RWPE2 (cell line): ENCODE data around the gene CD48.
A peak's percentile ranks its signal among the peaks of the same experiment; 100 is the strongest.

Source experiments
- ATAC-seq: fragments of 200-7000 bp; cut with Tn5 transposase; 3 replicates; pipeline ENCODE4 v1.9.1; 2021; ENCODE audit warnings: low read depth
- DNase-seq: peaks from one replicate; pipeline ENCODE4 v3.0.0-alpha.2; 2020; ENCODE audit warnings: low spot score
- H3K27ac ChIP-seq: fragments of 450-650 bp; 2 replicates; pipeline ENCODE4 v1.5.1; 2017; ENCODE audit warnings: mild to moderate bottlenecking; ENCODE audit not compliant: poor library complexity, severe bottlenecking
- H3K27me3 ChIP-seq: fragments of 250-450 bp; sonication (Bioruptor Pico); 2 replicates; pipeline ENCODE4 v1.5.1; 2021; ENCODE audit warnings: mild to moderate bottlenecking, moderate library complexity; ENCODE audit not compliant: insufficient read depth, poor library complexity, severe bottlenecking
- H3K36me3 ChIP-seq: fragments of 250-450 bp; sonication (Bioruptor Pico); 2 replicates; pipeline ENCODE4 v1.5.1; 2020; ENCODE audit warnings: low read depth, mild to moderate bottlenecking, moderate library complexity
- H3K4me1 ChIP-seq: fragments of 250-450 bp; sonication (Bioruptor Pico); 2 replicates; pipeline ENCODE4 v1.5.1; 2021; ENCODE audit warnings: mild to moderate bottlenecking, moderate library complexity; ENCODE audit not compliant: insufficient read depth, poor library complexity, severe bottlenecking
- H3K4me3 ChIP-seq: fragments of 250-450 bp; sonication (Bioruptor Pico); 2 replicates; pipeline ENCODE4 v1.5.1; 2021; ENCODE audit warnings: mild to moderate bottlenecking, moderate library complexity; ENCODE audit not compliant: severe bottlenecking
- H3K9me3 ChIP-seq: fragments of 250-450 bp; sonication (Bioruptor Pico); 2 replicates; pipeline ENCODE4 v1.5.1; 2021; ENCODE audit warnings: mild to moderate bottlenecking, moderate library complexity; ENCODE audit not compliant: severe bottlenecking
- CTCF ChIP-seq: fragments of 450-650 bp; IDR thresholded peaks from one replicate; pipeline ENCODE4 v1.5.1; 2017; ENCODE audit warnings: mild to moderate bottlenecking, moderate library complexity; ENCODE audit not compliant: poor library complexity, severe bottlenecking

The CD48 gene

DNA sequence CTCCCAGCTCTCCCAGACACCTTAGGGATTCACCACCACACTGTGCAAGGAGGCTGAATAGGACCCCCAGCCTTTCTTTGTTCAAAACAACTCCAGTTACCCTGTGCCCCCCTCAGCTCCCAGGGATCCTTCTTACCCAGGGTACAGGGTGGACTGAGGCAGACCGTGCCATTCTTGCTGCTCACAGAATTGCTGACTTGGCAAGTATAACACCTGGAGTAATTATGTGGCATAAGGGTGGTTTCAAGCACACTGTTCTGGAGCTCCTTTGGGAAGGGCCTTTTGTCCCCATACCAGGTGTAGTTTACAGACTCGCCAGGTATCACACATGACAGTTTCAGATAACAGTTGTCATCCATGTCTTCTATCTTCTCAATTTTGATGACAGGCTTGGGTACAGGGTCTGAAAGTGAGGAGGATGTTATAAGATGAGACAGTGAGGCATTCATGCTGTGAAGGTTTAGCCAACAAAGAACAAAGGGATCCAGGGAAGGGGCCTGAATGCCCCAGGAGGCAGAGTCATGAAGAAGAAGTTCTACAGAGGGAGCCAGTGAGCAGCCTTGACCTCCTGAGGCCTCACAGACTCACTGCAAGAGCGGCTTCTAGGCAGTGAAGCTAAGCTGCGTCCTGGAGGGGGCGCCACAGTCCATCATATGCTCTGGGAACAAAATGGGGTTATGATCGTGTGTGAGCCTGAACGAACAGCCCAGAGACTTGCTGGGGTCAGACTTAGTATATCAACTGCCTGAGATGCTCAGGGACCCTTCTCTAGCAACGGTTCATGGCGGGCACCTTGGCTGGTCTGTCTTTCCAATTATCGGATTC is 30.3 kb downstream of the CD48 start:
- peak; percentile 29 for TF ChIP-seq CTCF
- H3K27ac ChIP-seq = no peak overlapping the region
- ATAC-seq (peak; percentile 42; the same call in 1 of the 3 replicates), DNase-seq (no peak)
- H3K4me3 ChIP-seq = no peak overlapping the region
- no peaks in the 10 kb centered on the region for H3K9me3 ChIP-seq
- H3K36me3 ChIP-seq = no peaks in the 10 kb centered on the region
- H3K4me1 ChIP-seq = no peaks in the 10 kb centered on the region
- no peaks in the 10 kb centered on the region for H3K27me3 ChIP-seq

DNA sequence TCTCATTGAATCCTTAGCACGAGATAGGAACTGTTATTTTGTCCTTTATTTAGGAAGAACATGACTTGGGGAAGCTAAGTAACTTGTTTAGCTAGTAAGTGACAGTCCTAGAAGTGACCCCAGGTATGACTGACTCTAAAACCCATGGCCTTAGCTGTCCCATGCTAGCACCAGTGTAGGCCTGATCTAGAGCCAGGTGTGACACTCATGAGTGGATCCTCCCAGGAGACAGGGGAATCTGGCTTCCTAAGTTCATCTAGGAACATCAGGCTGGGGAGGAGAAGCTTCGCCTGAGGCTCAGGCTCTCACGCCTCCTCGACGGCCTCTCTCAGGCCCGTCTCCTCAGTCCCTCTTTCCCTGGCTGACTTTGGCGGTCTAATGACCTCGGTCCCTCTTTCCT is 31.2 kb downstream of the CD48 start:
- no peak overlapping the region for H3K4me3 ChIP-seq
- no peaks in the 10 kb centered on the region for H3K9me3 ChIP-seq
- ATAC-seq (no peak), DNase-seq (no peak)
- no peaks in the 10 kb centered on the region for H3K27me3 ChIP-seq
- H3K27ac ChIP-seq = no peak overlapping the region
- TF ChIP-seq CTCF = no peak
- H3K36me3 ChIP-seq = no peaks in the 10 kb centered on the region
- H3K4me1 ChIP-seq = no peaks in the 10 kb centered on the region

DNA sequence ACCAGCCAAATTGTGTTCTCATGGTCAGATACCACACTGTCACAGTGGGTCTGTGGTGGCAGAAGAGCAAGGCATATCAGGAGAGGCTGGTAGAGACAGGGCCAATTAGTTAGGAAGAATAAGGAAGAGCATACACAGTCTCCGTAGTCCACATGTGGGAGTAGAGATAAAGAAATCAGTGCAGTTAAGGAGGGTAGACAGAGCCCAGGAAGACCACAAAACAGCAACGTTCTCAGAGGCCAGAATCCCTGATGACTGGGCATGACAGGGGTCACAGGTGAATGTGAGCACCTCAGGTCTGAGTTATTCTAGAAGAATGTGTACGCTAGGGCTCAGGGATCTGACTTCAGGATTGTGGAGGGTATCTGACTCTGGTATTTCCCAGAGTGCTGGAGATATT is 31.7 kb downstream of the CD48 start:
- Histone ChIP-seq H3K27me3 (no peaks in the 10 kb centered on the region), H3K36me3 (no peaks in the 10 kb centered on the region), H3K4me3 (no peak overlapping the region), H3K27ac (no peak overlapping the region), H3K9me3 (no peaks in the 10 kb centered on the region), H3K4me1 (no peaks in the 10 kb centered on the region)
- no peak for TF ChIP-seq CTCF
- no peak for DNase-seq
- ATAC-seq = no peak

DNA sequence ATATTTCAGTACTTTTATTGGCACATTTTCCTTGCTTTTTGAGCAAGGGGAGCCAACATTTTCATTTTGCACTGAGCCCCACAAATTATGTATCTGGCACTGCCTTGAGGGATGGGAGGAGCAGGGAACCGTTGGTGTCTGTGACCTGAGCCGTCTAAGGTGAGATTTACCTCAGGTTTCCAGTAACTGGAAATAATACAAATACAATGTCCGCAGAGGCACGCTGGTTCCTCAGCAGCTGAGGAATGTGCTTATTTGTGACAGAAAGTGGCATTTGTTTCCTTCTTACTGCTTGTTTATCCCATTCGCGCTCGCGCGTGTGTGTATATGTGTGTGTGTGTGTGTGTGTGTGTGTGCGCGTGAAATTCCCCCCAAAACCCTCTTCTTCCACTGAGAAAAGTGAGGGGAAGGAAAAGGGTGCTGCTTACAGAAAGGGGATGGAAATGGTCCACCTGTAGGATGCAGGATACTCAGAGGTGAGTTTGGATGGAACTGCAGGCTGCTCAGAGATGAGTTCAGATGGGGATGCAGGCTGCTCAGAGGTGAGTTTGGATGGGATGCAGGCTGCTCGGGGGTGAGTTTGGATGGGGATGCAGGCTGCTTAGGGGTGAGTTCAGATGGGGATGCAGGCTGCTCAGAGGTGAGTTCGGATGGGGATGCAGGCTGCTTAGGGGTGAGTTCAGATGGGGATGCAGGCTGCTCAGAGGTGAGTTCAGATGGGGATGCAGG is 34.6 kb downstream of the CD48 start:
- H3K4me1 ChIP-seq = no peaks in the 10 kb centered on the region
- H3K4me3 ChIP-seq = no peak overlapping the region
- no peaks in the 10 kb centered on the region for H3K9me3 ChIP-seq
- H3K36me3 ChIP-seq = no peaks in the 10 kb centered on the region
- no peak overlapping the region for H3K27ac ChIP-seq
- no peak for ATAC-seq
- H3K27me3 ChIP-seq = peaks cover 3% of the 10 kb centered on the region
- DNase-seq = no peak
- no peak for TF ChIP-seq CTCF
